Left hindlimb (tissue), 1 donor: ENCODE measurements around the gene PLEK.
"Not testable (repeated sequence)": the region's sequence is repeated elsewhere in the genome, so short reads cannot be mapped to it uniquely, and the experiment has no call there.

Experiments used
- DNase-seq: peaks from one replicate; pipeline ENCODE4 v3.0.0-alpha.2; 2018

Gene PLEK

GRCh38 chr2:68386365-68386764 lies 21.3 kb downstream of the PLEK start:
- no peak for DNase-seq

GRCh38 chr2:68387408-68388350 lies 22.6 kb downstream of the PLEK start:
- DNase-seq = no peak

DNA sequence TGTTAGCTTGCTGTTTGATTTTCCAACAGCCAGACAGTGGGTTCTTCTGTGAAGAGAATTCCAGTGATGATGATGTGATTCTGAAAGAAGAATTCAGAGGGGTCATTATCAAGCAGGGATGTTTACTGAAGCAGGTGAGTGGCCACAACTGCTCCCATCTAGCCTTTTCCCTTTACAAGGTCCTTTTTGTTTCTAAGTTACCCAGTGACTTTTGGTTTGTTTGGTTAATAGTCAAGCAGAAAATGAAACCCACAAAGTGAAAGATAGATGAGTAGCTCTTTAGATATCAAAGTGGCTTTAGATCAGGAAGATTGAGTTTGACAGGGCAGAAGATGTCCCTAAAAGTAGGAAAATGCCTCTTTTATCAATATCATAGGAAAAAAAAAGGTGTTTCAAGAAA lies 23.3 kb downstream of the PLEK start:
- no peak for DNase-seq

DNA sequence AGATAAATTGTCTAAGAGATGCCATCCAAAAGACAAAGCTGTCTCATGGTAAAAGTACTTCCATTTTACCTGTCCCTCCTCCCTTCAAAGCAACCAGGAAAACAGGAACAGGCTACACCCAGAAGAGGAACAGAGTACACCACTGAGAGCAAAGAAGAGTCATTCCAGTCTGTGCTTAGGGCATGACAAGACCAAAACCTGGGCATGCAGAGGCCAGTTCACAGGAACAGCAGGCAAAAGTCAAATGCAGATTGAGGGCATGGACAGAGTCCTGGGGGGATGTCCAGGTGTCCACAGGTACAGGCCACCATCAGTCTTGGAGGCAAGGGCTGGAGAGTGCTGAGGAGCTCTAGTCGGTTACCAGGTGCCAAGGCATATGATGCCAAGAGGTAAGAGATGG lies 23.7 kb downstream of the PLEK start:
- no peak for DNase-seq

GRCh38 chr2:68390114-68390513 lies 25.0 kb downstream of the PLEK start:
- no peak for DNase-seq

GRCh38 chr2:68390586-68390985 lies 25.5 kb downstream of the PLEK start:
- DNase-seq = no peak

DNA sequence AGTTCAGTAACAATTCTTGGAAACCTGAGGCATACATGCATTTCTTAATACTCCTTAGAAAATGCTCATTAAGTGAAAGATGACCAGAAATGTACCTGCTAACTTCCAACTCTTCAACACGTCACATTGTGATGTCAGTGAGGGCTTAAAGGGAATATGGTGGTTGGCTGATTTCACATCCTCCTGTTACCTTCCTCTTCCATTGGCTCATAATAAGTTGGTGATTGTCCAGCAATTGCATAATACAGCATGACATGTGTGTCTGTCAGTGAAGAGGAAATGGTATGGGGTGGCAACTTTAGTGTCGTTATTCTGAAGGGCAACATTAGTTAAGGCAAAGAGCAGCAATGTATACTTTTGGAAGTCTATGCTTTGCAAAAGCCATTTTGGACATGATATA lies 26.0 kb downstream of the PLEK start:
- DNase-seq = no peak

GRCh38 chr2:68391869-68392268 lies 26.8 kb downstream of the PLEK start:
- DNase-seq = no peak

GRCh38 chr2:68396093-68396492 lies 31.0 kb downstream of the PLEK start:
- no peak for DNase-seq

DNA sequence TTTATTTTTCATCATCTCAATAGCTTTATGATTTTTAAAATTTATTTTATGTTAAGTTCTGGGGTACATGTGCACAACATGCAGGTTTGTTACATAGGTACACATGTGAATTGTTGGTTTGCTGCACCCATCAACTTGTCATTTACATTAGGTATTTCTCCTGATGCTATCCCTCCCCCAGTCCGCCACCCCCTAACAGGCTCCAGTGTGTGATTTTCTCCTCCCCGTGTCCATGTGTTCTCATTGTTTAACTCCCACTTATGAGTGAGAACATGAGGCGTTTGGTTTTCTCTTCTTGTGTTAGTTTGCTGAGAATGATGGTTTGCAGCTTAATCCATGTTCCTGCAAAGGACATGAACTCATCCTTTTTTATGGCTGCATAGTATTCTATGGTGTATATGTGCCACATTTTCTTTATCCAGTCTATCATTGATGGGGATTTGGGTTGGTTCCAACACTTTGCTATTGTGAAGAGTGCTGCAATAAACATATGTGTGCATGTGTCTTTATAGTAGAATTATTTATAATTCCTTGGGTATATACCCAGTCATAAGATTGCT lies 32.7 kb downstream of the PLEK start:
- DNase-seq = not testable (repeated sequence)

- no peak for DNase-seq
Measured at GRCh38 chr2:68403199-68403644, 38.1 kb downstream of the PLEK start.

DNA sequence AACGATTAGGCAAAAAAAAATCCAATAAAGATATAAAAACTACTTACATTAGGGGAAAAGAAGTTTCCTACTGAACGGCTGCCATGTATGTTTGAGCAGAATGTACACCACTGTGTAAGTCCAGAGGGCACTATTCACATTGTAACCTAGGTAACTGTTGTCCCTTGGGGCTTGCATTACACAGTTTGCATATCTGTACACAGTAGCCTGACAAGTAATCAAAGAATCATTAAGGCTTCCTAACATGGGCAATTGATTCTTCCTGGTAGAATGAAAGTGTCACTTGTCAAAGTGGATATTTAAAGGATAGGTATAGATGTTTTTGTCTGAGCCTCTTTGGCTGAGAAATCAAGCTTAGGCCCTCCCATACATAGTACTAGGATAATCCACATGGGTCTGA lies 39.1 kb downstream of the PLEK start:
- DNase-seq = no peak

- no peak for DNase-seq
Measured at GRCh38 chr2:68404893-68405799, 40.1 kb downstream of the PLEK start.

- no peak for DNase-seq
Measured at GRCh38 chr2:68411397-68412126, 46.5 kb downstream of the PLEK start.

- DNase-seq = no peak
Measured at GRCh38 chr2:68412127-68412819, 47.2 kb downstream of the PLEK start.

DNA sequence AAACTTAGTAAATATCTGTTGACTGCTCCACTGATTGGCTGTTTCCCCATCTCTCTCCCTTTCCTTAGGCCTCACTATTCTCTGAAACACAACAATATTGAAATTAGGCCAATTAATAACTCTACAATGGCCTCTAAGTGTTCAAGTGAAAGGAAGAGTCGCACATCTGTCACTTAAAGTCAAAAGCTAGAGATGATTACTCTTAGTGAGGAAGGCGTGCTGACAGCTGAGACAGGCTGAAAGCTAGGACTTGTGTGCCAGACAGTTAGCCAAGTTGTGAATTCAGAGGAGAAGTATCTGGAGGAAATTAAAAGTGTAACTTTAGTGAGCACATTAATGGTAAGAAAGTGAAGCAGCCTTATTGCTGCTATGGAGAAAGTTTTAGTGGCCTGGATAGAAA lies 48.4 kb downstream of the PLEK start:
- no peak for DNase-seq

GRCh38 chr2:68414452-68414851 lies 49.4 kb downstream of the PLEK start:
- DNase-seq = no peak

DNA sequence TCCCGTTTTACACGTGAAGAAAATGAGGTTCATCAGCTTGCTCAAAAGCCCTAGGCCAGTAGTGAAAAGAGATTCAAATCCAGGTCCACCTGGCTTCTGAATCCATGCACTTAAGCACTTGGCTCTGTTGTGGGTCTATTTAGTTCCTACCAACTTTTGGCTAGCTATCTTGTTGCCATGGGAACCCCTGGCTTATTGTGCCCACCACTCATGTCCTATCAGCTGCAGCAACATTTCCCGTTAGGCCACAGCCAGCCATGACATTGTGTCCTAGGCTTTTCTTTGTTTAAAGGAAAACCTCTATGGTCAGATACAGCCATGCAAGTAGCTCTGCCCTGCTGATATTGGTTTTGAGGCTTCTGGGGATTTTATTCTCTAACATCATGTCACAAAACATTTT lies 49.8 kb downstream of the PLEK start:
- DNase-seq = no peak

GRCh38 chr2:68415521-68415920 lies 50.4 kb downstream of the PLEK start:
- no peak for DNase-seq

DNA sequence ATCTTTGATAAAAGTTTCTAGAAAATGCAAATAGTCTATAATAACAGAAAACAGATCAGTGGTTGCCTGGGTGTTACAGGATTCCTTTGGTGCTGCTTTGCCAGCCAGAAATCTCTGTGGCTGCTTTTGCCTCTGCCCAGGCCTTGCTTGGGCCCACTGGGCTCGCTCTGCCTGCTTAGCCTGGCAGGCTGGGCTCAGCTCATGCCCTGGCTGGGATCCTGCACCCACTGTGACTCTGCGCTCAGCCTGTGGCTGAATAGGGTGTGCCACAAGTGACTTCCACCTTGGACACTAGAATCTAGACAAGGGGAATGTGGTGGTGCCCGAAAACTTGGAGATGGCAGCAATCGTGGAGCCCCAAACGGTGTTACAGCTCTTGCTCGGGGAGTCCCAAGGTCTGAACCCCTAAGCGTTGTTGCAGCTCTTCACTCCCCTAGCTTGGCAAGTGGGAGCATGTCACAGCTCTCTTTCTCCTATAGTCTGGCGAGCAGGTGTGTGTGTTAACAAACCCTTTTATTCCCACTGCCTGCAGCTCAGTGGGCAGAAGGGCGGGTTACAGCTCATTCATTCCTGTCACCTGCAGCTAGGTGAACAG lies 51.1 kb downstream of the PLEK start:
- no peak for DNase-seq

GRCh38 chr2:68417926-68418325 lies 52.8 kb downstream of the PLEK start:
- DNase-seq = no peak

DNA sequence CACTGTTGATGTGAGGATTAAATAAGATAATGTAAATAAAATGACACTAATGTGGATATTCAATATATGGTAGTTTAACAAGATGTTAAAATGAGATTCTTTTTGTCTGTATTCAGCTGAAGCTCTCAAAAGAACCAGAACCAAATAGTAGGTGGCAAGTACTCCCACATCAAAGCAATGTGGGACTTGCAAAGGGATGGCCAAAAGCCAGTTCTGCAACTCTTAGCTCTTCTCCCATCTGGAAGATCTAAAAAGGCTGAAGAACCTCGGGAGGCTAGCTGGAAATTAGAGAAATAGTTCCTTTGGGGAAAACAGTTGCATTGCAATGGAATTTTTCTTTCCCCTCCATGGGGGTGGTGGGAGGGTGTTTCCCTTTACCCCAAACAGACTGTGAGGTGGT lies 53.3 kb downstream of the PLEK start:
- no peak for DNase-seq
